HepG2 (cell line): Measurements from ENCODE around the gene DEFB112. TPM values are rescaled to one million over a fixed set of nuclear protein-coding genes. Genes with fewer than 3 reads are reported as not detected.
A peak's percentile ranks its signal among the peaks of the same experiment; 100 is the strongest.

Source experiments
- DMAP1 ChIP-seq: IDR thresholded peaks from 2 replicates; pipeline ENCODE4 v1.6.1; 2016
- E2F5 ChIP-seq: sonication (generic); formaldehyde crosslinking; conservative IDR thresholded peaks from 2 replicates; pipeline ENCODE4 v1.4.0; 2020; ENCODE audit warnings: missing genetic modification reagents
- EP300 ChIP-seq, 3 experiments: sonication (generic) in 1 of 3; formaldehyde crosslinking in 1 of 3; IDR thresholded peaks; 2 replicates each; pipeline versions ENCODE4 v1.5.1 to v1.6.1; 2011 to 2020; ENCODE audit warnings: low read depth in 2 of 3, low read length in 2 of 3, borderline replicate concordance in 1 of 3, improper control_type of control experiment in 1 of 3, mild to moderate bottlenecking in 1 of 3, missing genetic modification reagents in 1 of 3, moderate library complexity in 1 of 3
- HDAC2 ChIP-seq: sonication (generic); formaldehyde crosslinking; IDR thresholded peaks from 2 replicates; pipeline ENCODE4 v1.4.0; 2020; ENCODE audit warnings: missing genetic modification reagents
- HNF1B ChIP-seq: sonication (generic); formaldehyde crosslinking; IDR thresholded peaks from 2 replicates; pipeline ENCODE4 v1.5.1; 2020; ENCODE audit warnings: mild to moderate bottlenecking, moderate library complexity, missing genetic modification reagents
- KMT2B ChIP-seq: IDR thresholded peaks from 2 replicates; pipeline ENCODE4 v1.6.1; 2016; ENCODE audit warnings: missing genetic modification reagents, missing compliant biosample characterization
- NFIB ChIP-seq: sonication (generic); formaldehyde crosslinking; IDR thresholded peaks from 2 replicates; pipeline ENCODE4 v1.9.0; 2021; ENCODE audit warnings: missing genetic modification reagents, mild to moderate bottlenecking, borderline replicate concordance
- PAX8 ChIP-seq: sonication (generic); formaldehyde crosslinking; IDR thresholded peaks from 2 replicates; pipeline ENCODE4 v1.8.0; 2022; ENCODE audit warnings: mild to moderate bottlenecking, missing genetic modification reagents, borderline replicate concordance
- RBM22 ChIP-seq: fragments of 200-400 bp; formaldehyde crosslinking; optimal IDR thresholded peaks from 2 replicates; pipeline ENCODE3; 2017; ENCODE audit warnings: mild to moderate bottlenecking, low read length, moderate library complexity
- RCOR2 ChIP-seq: IDR thresholded peaks from 2 replicates; pipeline ENCODE4 v1.6.1; 2016; ENCODE audit warnings: missing biosample characterization, missing genetic modification reagents
- SAFB2 ChIP-seq: sonication (generic); formaldehyde crosslinking; IDR thresholded peaks from 2 replicates; pipeline ENCODE4 v1.5.1; 2020; ENCODE audit warnings: missing genetic modification reagents, low read depth, mild to moderate bottlenecking, borderline replicate concordance
- TCF12 ChIP-seq, 2 experiments: fragments of 450-650 bp in 1 of 2; sonication (generic) in 1 of 2; formaldehyde crosslinking in 1 of 2; IDR thresholded peaks; 2 replicates each; pipeline versions ENCODE4 v1.6.1 to v1.8.0; 2017 to 2022; ENCODE audit warnings: antibody characterized with exemption in 1 of 2, mild to moderate bottlenecking in 1 of 2, missing genetic modification reagents in 1 of 2, moderate library complexity in 1 of 2
- XRCC5 ChIP-seq: fragments of 200-400 bp; formaldehyde crosslinking; optimal IDR thresholded peaks from 2 replicates; pipeline ENCODE3; 2017; ENCODE audit warnings: mild to moderate bottlenecking, low read length
- ZNF136 ChIP-seq: sonication (generic); formaldehyde crosslinking; IDR thresholded peaks from 2 replicates; pipeline ENCODE4 v1.8.1; 2022; ENCODE audit warnings: low read depth, mild to moderate bottlenecking, moderate library complexity, missing genetic modification reagents
- ZNF24 ChIP-seq: fragments of 450-650 bp; IDR thresholded peaks from 2 replicates; pipeline ENCODE4 v1.6.1; 2017; ENCODE audit warnings: antibody characterized with exemption, mild to moderate bottlenecking
- ZNF530 ChIP-seq: sonication (generic); formaldehyde crosslinking; IDR thresholded peaks from 2 replicates; pipeline ENCODE4 v1.5.0; 2020; ENCODE audit warnings: low read depth, mild to moderate bottlenecking, missing genetic modification reagents
- ZNF557 ChIP-seq: sonication (generic); formaldehyde crosslinking; IDR thresholded peaks from 2 replicates; pipeline ENCODE4 v1.4.0; 2020; ENCODE audit warnings: missing genetic modification reagents
- ZNF709 ChIP-seq: sonication (generic); formaldehyde crosslinking; IDR thresholded peaks from 2 replicates; pipeline ENCODE4 v1.5.0; 2020; ENCODE audit warnings: mild to moderate bottlenecking, missing genetic modification reagents
- ZNF792 ChIP-seq: IDR thresholded peaks from 2 replicates; pipeline ENCODE4 v1.6.1; 2016
- ZNF83 ChIP-seq: sonication (generic); formaldehyde crosslinking; IDR thresholded peaks from 2 replicates; pipeline ENCODE4 v1.4.0; 2020; ENCODE audit warnings: missing genetic modification reagents, mild to moderate bottlenecking, borderline replicate concordance
- ZSCAN30 ChIP-seq: sonication (generic); formaldehyde crosslinking; IDR thresholded peaks from 2 replicates; pipeline ENCODE4 v1.5.0; 2020; ENCODE audit warnings: mild to moderate bottlenecking, missing genetic modification reagents
- polyA plus RNA-seq, 8 experiments: library from polyadenylated mRNA; depleted of rRNA in 3 of 8; stranded (reverse) in 7 of 8; unstranded in 1 of 8; fragments of >200 nt; fragmentation: Illumina TruSeq in 4 of 8; extraction: Trizol in 4 of 8; gene quantifications; 2 replicates each; pipeline versions ENCODE4 v1.2.1 to v1.2.3, GENCODE V29; 2011 to 2016; ENCODE audit warnings: low read depth in 4 of 8, missing spikeins in 1 of 8, mixed read lengths in 1 of 8; ENCODE audit not compliant: insufficient read depth in 1 of 8
- total RNA-seq, 5 experiments: library from RNA; depleted of rRNA; stranded (reverse); fragments of >200 nt; fragmentation: Illumina TruSeq; extraction: Trizol; gene quantifications; 2 replicates each; pipeline ENCODE4 v1.2.3, GENCODE V29; 2016; ENCODE audit warnings: low read depth in 1 of 5
- TF ChIP-seq, protein P1 (sequence below): IDR thresholded peaks from 2 replicates; pipeline ENCODE4 v1.6.1; 2012; ENCODE audit warnings: low read depth, low read length, improper control_type of control experiment
- TF ChIP-seq, protein P2 (sequence below): sonication (generic); formaldehyde crosslinking; IDR thresholded peaks from 2 replicates; pipeline ENCODE4 v1.5.0; 2020; ENCODE audit warnings: missing genetic modification reagents

Gene DEFB112
- total and polyA plus RNA-seq, 2 of the 13 experiments (the other 11 are each of a cell fraction or from before 2014, with no cell fraction given) = not detected

- 0 out of 2 replicates have a peak, but pooled peaks have one; percentile 18 for TF ChIP-seq DMAP1
- no peak for TF ChIP-seq ZSCAN30
- TF ChIP-seq ZNF557 = no peak
- TF ChIP-seq PAX8 (CRISPR knock-in tag) = no peak
- no peak for TF ChIP-seq TCF12 (IDR thresholded peaks at IDR 0.05)
- peak; percentile 66; the same call in 1 of the 2 replicates for TF ChIP-seq TCF12 (CRISPR knock-in tag; IDR thresholded peaks at IDR 0.05)
- no peak for TF ChIP-seq SAFB2
- no peak for TF ChIP-seq ZNF83 (CRISPR knock-in tag)
- no peak for TF ChIP-seq ZNF24
- TF ChIP-seq, protein P1, sequence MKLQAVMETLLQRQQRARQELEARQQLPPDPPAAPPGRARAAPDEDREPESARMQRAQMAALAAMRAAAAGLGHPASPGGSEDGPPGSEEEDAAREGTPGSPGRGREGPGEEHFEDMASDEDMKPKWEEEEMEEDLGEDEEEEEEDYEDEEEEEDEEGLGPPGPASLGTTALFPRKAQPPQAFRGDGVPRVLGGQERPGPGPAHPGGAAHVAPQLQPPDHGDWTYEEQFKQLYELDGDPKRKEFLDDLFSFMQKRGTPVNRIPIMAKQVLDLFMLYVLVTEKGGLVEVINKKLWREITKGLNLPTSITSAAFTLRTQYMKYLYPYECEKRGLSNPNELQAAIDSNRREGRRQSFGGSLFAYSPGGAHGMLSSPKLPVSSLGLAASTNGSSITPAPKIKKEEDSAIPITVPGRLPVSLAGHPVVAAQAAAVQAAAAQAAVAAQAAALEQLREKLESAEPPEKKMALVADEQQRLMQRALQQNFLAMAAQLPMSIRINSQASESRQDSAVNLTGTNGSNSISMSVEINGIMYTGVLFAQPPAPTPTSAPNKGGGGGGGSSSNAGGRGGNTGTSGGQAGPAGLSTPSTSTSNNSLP = peak; percentile 83; the same call in 1 of the 2 replicates
- peak in 1 of 2 experiments; percentile 89; a peak in 2 of 4 replicates for TF ChIP-seq EP300 (IDR thresholded peaks at IDR 0.05; ENCODE audit: low read depth in 2 of 2, low read length in 2 of 2)
- TF ChIP-seq EP300 (CRISPR knock-in tag; IDR thresholded peaks at IDR 0.05; ENCODE audit: borderline replicate concordance) = peak; percentile 81; the same call in 1 of the 2 replicates
- no peak for TF ChIP-seq ZNF709 (CRISPR knock-in tag)
- no peak for TF ChIP-seq NFIB (CRISPR knock-in tag)
- TF ChIP-seq RCOR2 (CRISPR knock-in tag) = no peak; the same call in 1 of the 2 replicates
- peak; percentile 50; the same call in 1 of the 2 replicates for TF ChIP-seq KMT2B (CRISPR knock-in tag)
- TF ChIP-seq E2F5 (CRISPR knock-in tag) = no peak
- no peak for TF ChIP-seq ZNF530 (CRISPR knock-in tag)
- TF ChIP-seq HNF1B (CRISPR knock-in tag) = peak; percentile 99
- TF ChIP-seq, protein P2, sequence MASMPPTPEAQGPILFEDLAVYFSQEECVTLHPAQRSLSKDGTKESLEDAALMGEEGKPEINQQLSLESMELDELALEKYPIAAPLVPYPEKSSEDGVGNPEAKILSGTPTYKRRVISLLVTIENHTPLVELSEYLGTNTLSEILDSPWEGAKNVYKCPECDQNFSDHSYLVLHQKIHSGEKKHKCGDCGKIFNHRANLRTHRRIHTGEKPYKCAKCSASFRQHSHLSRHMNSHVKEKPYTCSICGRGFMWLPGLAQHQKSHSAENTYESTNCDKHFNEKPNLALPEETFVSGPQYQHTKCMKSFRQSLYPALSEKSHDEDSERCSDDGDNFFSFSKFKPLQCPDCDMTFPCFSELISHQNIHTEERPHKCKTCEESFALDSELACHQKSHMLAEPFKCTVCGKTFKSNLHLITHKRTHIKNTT = no peak
- TF ChIP-seq HDAC2 (CRISPR knock-in tag) = peak; percentile 85; the same call in 1 of the 2 replicates
- TF ChIP-seq ZNF792 (CRISPR knock-in tag) = no peak; the same call in 1 of the 2 replicates
- no peak for TF ChIP-seq ZNF136
- no peak for TF ChIP-seq RBM22
- TF ChIP-seq XRCC5 = no peak
Observed at GRCh38 chr6:50093116-50093937, 43.6 kb upstream of the DEFB112 start (continued).
